ENCODE results near the gene RSKR.

- TF ChIP-seq CTCF (IDR thresholded peaks at IDR 0.05), result no peak
- no peak for TF ChIP-seq EP300 (IDR thresholded peaks at IDR 0.05)
Observed at GRCh38 chr17:28573966-28574480, 40.0 kb downstream of the RSKR start.

Measured in esophagus muscularis mucosa (tissue), 3 donors.